ENCODE measurements around the gene MYL6.
A peak's percentile ranks its signal among the peaks of the same experiment; 100 is the strongest.
"Not testable (repeated sequence)": the region's sequence is repeated elsewhere in the genome, so short reads cannot be mapped to it uniquely, and the experiment has no call there.

The MYL6 gene

GRCh38 chr12:56158029-56158925, at the start of gene MYL6:
MYL6 (plus strand) TSS chr12:56158359; CDS start chr12:56158402, 43 bp downstream.
- ATAC-seq, result peak; percentile 93 to 94

GRCh38 chr12:56110571-56110970, 47.6 kb upstream of the MYL6 start:
- ATAC-seq, result no peak

GRCh38 chr12:56114084-56114483, 44.1 kb upstream of the MYL6 start:
- ATAC-seq, result no peak

- no peak for ATAC-seq
Measured at GRCh38 chr12:56115329-56115728, 42.8 kb upstream of the MYL6 start.

GRCh38 chr12:56116267-56117081, 41.7 kb upstream of the MYL6 start, which contains the start of gene RPL41:
RPL41 (plus strand) TSS chr12:56116633.
- ATAC-seq, result peak; percentile 36 to 42

GRCh38 chr12:56117082-56117706, 41.0 kb upstream of the MYL6 start:
- not testable (repeated sequence) for ATAC-seq

GRCh38 chr12:56117778-56118687, 40.1 kb upstream of the MYL6 start, which contains the start of gene ZC3H10:
ZC3H10 (plus strand) TSS chr12:56118266; CDS start chr12:56120563, 2,297 bp downstream.
- peak; percentile 87 to 90 for ATAC-seq

- no peak for ATAC-seq
Measured at GRCh38 chr12:56118688-56119357, 39.3 kb upstream of the MYL6 start.

GRCh38 chr12:56119361-56119796, 38.8 kb upstream of the MYL6 start:
- ATAC-seq, result no peak

GRCh38 chr12:56120158-56120846, 37.9 kb upstream of the MYL6 start:
- no peak for ATAC-seq

- ATAC-seq, result no peak
Measured at GRCh38 chr12:56121204-56121870, 36.8 kb upstream of the MYL6 start.

- no peak for ATAC-seq
Measured at GRCh38 chr12:56122637-56123036, 35.5 kb upstream of the MYL6 start.

GRCh38 chr12:56124133-56124532, 34.0 kb upstream of the MYL6 start:
- no peak for ATAC-seq

GRCh38 chr12:56126732-56127239, 31.4 kb upstream of the MYL6 start:
- ATAC-seq, result no peak

- ATAC-seq, result no peak
Measured at GRCh38 chr12:56127485-56127887, 30.7 kb upstream of the MYL6 start.

GRCh38 chr12:56127888-56128669, 30.1 kb upstream of the MYL6 start, which contains the start of gene ESYT1:
ESYT1 (plus strand) TSS chr12:56128267; CDS start chr12:56128320, 53 bp downstream.
- ATAC-seq, result peak; percentile 95 to 97

- ATAC-seq, result no peak
Measured at GRCh38 chr12:56128670-56129205, 29.4 kb upstream of the MYL6 start.

- peak; percentile 2 to 6 for ATAC-seq
Measured at GRCh38 chr12:56129206-56129941, 28.8 kb upstream of the MYL6 start.
